OCI-LY1 (cell line): ENCODE measurements around the gene TNC.

Experiments
- H2AFZ ChIP-seq: fragments of 200-600 bp; sonication (generic), shearing (Covaris generic); 2 replicates; pipeline ENCODE4 v1.6.0; 2014; ENCODE audit warnings: antibody characterized with exemption, mild to moderate bottlenecking, low read length
- H3F3A ChIP-seq: fragments of 200-600 bp; sonication (generic), shearing (Covaris generic); 2 replicates; pipeline ENCODE4 v1.6.0; 2014; ENCODE audit warnings: mild to moderate bottlenecking, antibody characterized with exemption, low read length, moderate library complexity; ENCODE audit not compliant: insufficient read depth
- H3K27ac ChIP-seq: fragments of 200-600 bp; sonication (generic); 2 replicates; pipeline ENCODE4 v1.5.1; 2014; ENCODE audit warnings: low read length, mixed run types, mild to moderate bottlenecking, low read depth; ENCODE audit not compliant: poor library complexity, severe bottlenecking
- H3K27me3 ChIP-seq: fragments of 200-600 bp; sonication (generic); 2 replicates; pipeline ENCODE4 v1.6.0; 2014; ENCODE audit warnings: antibody characterized with exemption, mild to moderate bottlenecking, low read length, moderate library complexity; ENCODE audit not compliant: insufficient read depth
- H3K36me3 ChIP-seq: fragments of 200-600 bp; sonication (generic); 2 replicates; pipeline ENCODE4 v1.6.1; 2014; ENCODE audit warnings: mild to moderate bottlenecking, antibody characterized with exemption, low read length, moderate library complexity, mixed read lengths; ENCODE audit not compliant: insufficient read depth
- H3K4me1 ChIP-seq: fragments of 200-600 bp; sonication (generic); 2 replicates; pipeline ENCODE4 v1.5.1; 2014; ENCODE audit warnings: mild to moderate bottlenecking, low read length, moderate library complexity; ENCODE audit not compliant: insufficient read depth, severe bottlenecking
- H3K4me2 ChIP-seq: fragments of 200-600 bp; sonication (generic), shearing (Covaris generic); 2 replicates; pipeline ENCODE4 v1.6.1; 2014; ENCODE audit warnings: low read length
- H3K4me3 ChIP-seq: fragments of 200-600 bp; sonication (generic); 2 replicates; pipeline ENCODE4 v1.5.1; 2014; ENCODE audit warnings: low read length, low read depth, mild to moderate bottlenecking, mixed read lengths; ENCODE audit not compliant: poor library complexity, severe bottlenecking
- H3K79me2 ChIP-seq: fragments of 200-600 bp; shearing (Covaris generic); 2 replicates; pipeline ENCODE4 v1.6.1; 2016; ENCODE audit warnings: mixed run types, low read length, mixed read lengths; ENCODE audit not compliant: insufficient read depth
- H3K9ac ChIP-seq: fragments of 200-600 bp; sonication (generic), shearing (Covaris generic); 2 replicates; pipeline ENCODE4 v1.6.1; 2014; ENCODE audit warnings: mild to moderate bottlenecking, low read length, mixed read lengths
- H3K9me2 ChIP-seq: fragments of 200-600 bp; sonication (generic), shearing (Covaris generic); 2 replicates; pipeline ENCODE4 v1.6.1; 2014; ENCODE audit warnings: low read depth, mild to moderate bottlenecking, low read length, mixed read lengths
- H3K9me3 ChIP-seq: fragments of 200-600 bp; shearing (Covaris generic); 2 replicates; pipeline ENCODE4 v1.6.1; 2014; ENCODE audit warnings: low read length, mixed read lengths
- H4K20me1 ChIP-seq: fragments of 200-600 bp; sonication (generic), shearing (Covaris generic); 2 replicates; pipeline ENCODE4 v1.6.0; 2016; ENCODE audit warnings: mild to moderate bottlenecking, low read length; ENCODE audit not compliant: insufficient read depth
- EZH2 ChIP-seq: fragments of 200-600 bp; sonication (generic), shearing (Covaris generic); IDR thresholded peaks from 2 replicates; pipeline ENCODE4 v1.8.0; 2017; ENCODE audit warnings: borderline replicate concordance, mixed run types, mild to moderate bottlenecking, antibody characterized with exemption, low read length, moderate library complexity, mixed read lengths
- TF ChIP-seq, protein P1 (sequence below): fragments of 200-600 bp; sonication (generic), shearing (Covaris generic); IDR thresholded peaks from 2 replicates; pipeline ENCODE4 v1.5.1; 2017; ENCODE audit warnings: mild to moderate bottlenecking, antibody characterized with exemption, low read length, moderate library complexity, mixed read lengths

TNC gene

DNA sequence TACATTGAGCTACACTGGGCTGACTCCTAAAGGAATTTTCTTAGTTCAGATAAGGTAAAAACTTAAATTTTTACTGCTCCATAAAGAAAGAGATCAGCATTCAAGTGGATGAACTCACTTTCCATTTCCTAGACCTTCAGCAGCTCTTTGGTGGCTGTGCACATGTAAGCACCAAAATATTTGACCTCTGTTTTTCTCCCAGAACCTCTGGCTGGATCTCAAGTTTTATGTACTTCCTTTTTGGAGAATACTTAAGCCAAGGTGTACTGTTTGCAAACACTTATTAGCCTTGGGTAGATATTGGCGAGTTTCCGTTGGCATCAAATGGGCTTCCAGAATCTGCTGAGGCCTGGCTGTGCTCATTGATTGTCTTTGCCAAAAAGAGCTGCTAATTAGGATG lies 10.3 kb downstream of the TNC start:
- no peaks in the 10 kb centered on the region for H3K36me3 ChIP-seq
- H3K27ac ChIP-seq = no peak overlapping the region

DNA sequence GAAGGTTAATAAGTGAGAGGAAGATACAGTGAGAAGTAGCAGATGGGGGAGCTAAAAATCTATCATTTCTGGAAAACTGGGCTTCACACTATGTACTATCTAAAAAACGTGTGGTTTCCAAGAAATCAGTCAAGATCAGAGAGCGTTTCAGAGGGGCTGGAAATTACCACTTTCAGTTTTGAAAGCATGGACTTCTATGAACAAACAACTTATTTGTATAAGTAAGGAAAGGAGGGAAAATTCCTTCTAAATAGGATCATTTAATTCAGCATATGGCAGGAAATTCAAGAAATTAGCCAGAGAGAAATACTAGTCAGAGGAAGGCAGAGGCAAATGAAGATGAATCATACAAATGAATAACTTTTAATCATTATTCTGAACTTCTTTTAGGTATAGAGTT lies 11.3 kb downstream of the TNC start:
- no peaks in the 10 kb centered on the region for H3K27me3 ChIP-seq
- no peak overlapping the region for H3K9ac ChIP-seq
- no peak overlapping the region for H3K4me2 ChIP-seq
- no peak overlapping the region for H3K27ac ChIP-seq
- H3K9me2 ChIP-seq = no peaks in the 10 kb centered on the region
- no peaks in the 10 kb centered on the region for H4K20me1 ChIP-seq
- no peaks in the 10 kb centered on the region for H3K4me1 ChIP-seq
- no peak overlapping the region for H3K4me3 ChIP-seq
- H3K79me2 ChIP-seq = no peaks in the 10 kb centered on the region
- no peaks in the 10 kb centered on the region for H3F3A ChIP-seq
- H3K9me3 ChIP-seq = no peaks in the 10 kb centered on the region
- no peaks in the 10 kb centered on the region for H3K36me3 ChIP-seq
- no peak overlapping the region for H2AFZ ChIP-seq
- TF ChIP-seq, protein P1, sequence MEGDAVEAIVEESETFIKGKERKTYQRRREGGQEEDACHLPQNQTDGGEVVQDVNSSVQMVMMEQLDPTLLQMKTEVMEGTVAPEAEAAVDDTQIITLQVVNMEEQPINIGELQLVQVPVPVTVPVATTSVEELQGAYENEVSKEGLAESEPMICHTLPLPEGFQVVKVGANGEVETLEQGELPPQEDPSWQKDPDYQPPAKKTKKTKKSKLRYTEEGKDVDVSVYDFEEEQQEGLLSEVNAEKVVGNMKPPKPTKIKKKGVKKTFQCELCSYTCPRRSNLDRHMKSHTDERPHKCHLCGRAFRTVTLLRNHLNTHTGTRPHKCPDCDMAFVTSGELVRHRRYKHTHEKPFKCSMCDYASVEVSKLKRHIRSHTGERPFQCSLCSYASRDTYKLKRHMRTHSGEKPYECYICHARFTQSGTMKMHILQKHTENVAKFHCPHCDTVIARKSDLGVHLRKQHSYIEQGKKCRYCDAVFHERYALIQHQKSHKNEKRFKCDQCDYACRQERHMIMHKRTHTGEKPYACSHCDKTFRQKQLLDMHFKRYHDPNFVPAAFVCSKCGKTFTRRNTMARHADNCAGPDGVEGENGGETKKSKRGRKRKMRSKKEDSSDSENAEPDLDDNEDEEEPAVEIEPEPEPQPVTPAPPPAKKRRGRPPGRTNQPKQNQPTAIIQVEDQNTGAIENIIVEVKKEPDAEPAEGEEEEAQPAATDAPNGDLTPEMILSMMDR = no peak
- no peak for TF ChIP-seq EZH2

More for the DNA sequence above, 10.3 kb downstream of the TNC start:
- H3K9me3 ChIP-seq = no peaks in the 10 kb centered on the region
- H3K4me3 ChIP-seq = no peak overlapping the region
- H2AFZ ChIP-seq = no peak overlapping the region
- no peak overlapping the region for H3K9ac ChIP-seq
- H3K4me2 ChIP-seq = no peak overlapping the region
- TF ChIP-seq EZH2 = no peak
- TF ChIP-seq, protein P1 = no peak
- H3K79me2 ChIP-seq = no peaks in the 10 kb centered on the region
- no peaks in the 10 kb centered on the region for H3K27me3 ChIP-seq
- no peaks in the 10 kb centered on the region for H3K4me1 ChIP-seq
- H3K9me2 ChIP-seq = no peaks in the 10 kb centered on the region
- H4K20me1 ChIP-seq = no peaks in the 10 kb centered on the region
- H3F3A ChIP-seq = no peaks in the 10 kb centered on the region

DNA sequence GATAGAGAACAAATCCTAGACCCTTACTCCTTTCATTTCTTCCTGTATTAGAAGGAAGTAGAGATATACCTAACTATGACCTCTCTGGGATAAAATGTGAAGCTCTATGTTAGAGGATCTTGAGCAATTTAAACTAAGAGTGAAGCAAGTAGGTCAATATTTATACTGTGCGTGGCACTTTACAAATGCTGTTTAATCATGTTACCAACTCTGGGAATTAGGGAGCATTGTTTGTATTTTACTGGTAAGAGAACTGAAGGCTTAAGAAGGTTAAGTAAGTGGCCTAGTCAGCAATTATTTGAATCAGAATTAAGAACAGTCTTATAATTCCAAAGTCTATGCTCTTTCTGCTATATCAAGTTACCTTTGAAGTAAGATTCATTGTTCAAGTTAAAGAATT lies 12.0 kb downstream of the TNC start:
- Histone ChIP-seq H3K4me2 (no peak overlapping the region), H3K27ac (no peak overlapping the region)

More for the DNA sequence above, 12.0 kb downstream of the TNC start:
- H3F3A ChIP-seq = no peaks in the 10 kb centered on the region
- H3K36me3 ChIP-seq = no peaks in the 10 kb centered on the region
- H3K9me3 ChIP-seq = no peaks in the 10 kb centered on the region
- no peak overlapping the region for H3K4me3 ChIP-seq
- no peaks in the 10 kb centered on the region for H3K27me3 ChIP-seq
- no peak overlapping the region for H3K9ac ChIP-seq
- H3K9me2 ChIP-seq = no peaks in the 10 kb centered on the region
- no peaks in the 10 kb centered on the region for H4K20me1 ChIP-seq
- TF ChIP-seq, protein P1 = no peak
- no peak for TF ChIP-seq EZH2
- H3K79me2 ChIP-seq = no peaks in the 10 kb centered on the region
- H3K4me1 ChIP-seq = no peaks in the 10 kb centered on the region
- H2AFZ ChIP-seq = no peak overlapping the region
